NCI-H526 treated with DMSO at 0.1 percent for 48 hours (cell line): ENCODE measurements around the gene KCNIP3.
"Not testable (repeated sequence)": the region's sequence is repeated elsewhere in the genome, so short reads cannot be mapped to it uniquely, and the experiment has no call there.

ENCODE experiments used
- DNase-seq: peaks from one replicate; lab custom pipeline; 2025; lab: John Stamatoyannopoulos, UW

KCNIP3 gene

GRCh38 chr2:95296880-95297487, at the start of gene KCNIP3:
Gene KCNIP3, plus strand, starts transcription at chr2:95297347. Its CDS starts 92 bp downstream, at chr2:95297439.
- DNase-seq: peak; percentile 48

- DNase-seq: no peak
These were observed 38.9 kb upstream of the KCNIP3 start for GRCh38 chr2:95258271-95258670.

GRCh38 chr2:95260028-95261023, 36.8 kb upstream of the KCNIP3 start:
- no peak for DNase-seq

GRCh38 chr2:95261602-95262001, 35.5 kb upstream of the KCNIP3 start:
- DNase-seq: no peak

- DNase-seq: no peak
These were observed 34.1 kb upstream of the KCNIP3 start for GRCh38 chr2:95262896-95263542.

- DNase-seq: no peak
These were observed 32.5 kb upstream of the KCNIP3 start for GRCh38 chr2:95264624-95265023.

GRCh38 chr2:95265182-95265581, 32.0 kb upstream of the KCNIP3 start:
- no peak for DNase-seq

GRCh38 chr2:95266781-95267430, 30.2 kb upstream of the KCNIP3 start:
- no peak for DNase-seq

- DNase-seq: no peak
These were observed 29.5 kb upstream of the KCNIP3 start for GRCh38 chr2:95267458-95268210.

- no peak for DNase-seq
These were observed 28.7 kb upstream of the KCNIP3 start for GRCh38 chr2:95268211-95269035.

- DNase-seq: no peak
These were observed 28.0 kb upstream of the KCNIP3 start for GRCh38 chr2:95269036-95269680.

- not testable (repeated sequence) for DNase-seq
These were observed 27.4 kb upstream of the KCNIP3 start for GRCh38 chr2:95269745-95270144.

- DNase-seq: no peak
These were observed 26.5 kb upstream of the KCNIP3 start for GRCh38 chr2:95270541-95271081.

GRCh38 chr2:95271381-95271971, 25.7 kb upstream of the KCNIP3 start:
- DNase-seq: no peak

GRCh38 chr2:95272299-95272751, 24.8 kb upstream of the KCNIP3 start:
- DNase-seq: no peak

- DNase-seq: no peak
These were observed 24.4 kb upstream of the KCNIP3 start for GRCh38 chr2:95272781-95273180.

GRCh38 chr2:95273566-95274290, 23.4 kb upstream of the KCNIP3 start:
- DNase-seq: peak; percentile 9
